Measurements from ENCODE around the gene ZSCAN2. TPM values are rescaled to one million over a fixed set of nuclear protein-coding genes. Genes with fewer than 3 reads are reported as not detected.
A peak's percentile ranks its signal among the peaks of the same experiment; 100 is the strongest.

The ZSCAN2 gene
- total RNA-seq, 1 experiment from 2014 or later = 7.8 TPM

- peak; percentile 67 for DNase-seq (ENCODE audit: low read depth)
Observed at GRCh38 chr15:84598993-84599392, 1.8 kb upstream of the ZSCAN2 start.

GRCh38 chr15:84599906-84600305 lies 903 bp upstream of the ZSCAN2 start:
- DNase-seq (ENCODE audit: low read depth) = no peak

- peak; percentile 88 for DNase-seq (ENCODE audit: low read depth)
Observed at GRCh38 chr15:84600331-84600686, 500 bp upstream of the ZSCAN2 start.

GRCh38 chr15:84601555-84601838 lies 688 bp downstream of the ZSCAN2 start:
- DNase-seq (ENCODE audit: low read depth) = no peak

- DNase-seq (ENCODE audit: low read depth) = no peak
Observed at GRCh38 chr15:84603630-84604379, 3.0 kb downstream of the ZSCAN2 start.

GRCh38 chr15:84604826-84605553 lies 4.2 kb downstream of the ZSCAN2 start:
- peak; percentile 35 for DNase-seq (ENCODE audit: low read depth)

GRCh38 chr15:84605554-84605882 lies 4.7 kb downstream of the ZSCAN2 start:
- no peak for DNase-seq (ENCODE audit: low read depth)

- DNase-seq (ENCODE audit: low read depth) = no peak
Observed at GRCh38 chr15:84606653-84607120, 5.9 kb downstream of the ZSCAN2 start.

- DNase-seq (ENCODE audit: low read depth) = no peak
Observed at GRCh38 chr15:84608707-84609284, 8.0 kb downstream of the ZSCAN2 start.

- no peak for DNase-seq (ENCODE audit: low read depth)
Observed at GRCh38 chr15:84609818-84610525, 9.2 kb downstream of the ZSCAN2 start.

- DNase-seq (ENCODE audit: low read depth) = no peak
Observed at GRCh38 chr15:84611631-84612030, 10.8 kb downstream of the ZSCAN2 start.

- DNase-seq (ENCODE audit: low read depth) = no peak
Observed at GRCh38 chr15:84616235-84616634, 15.4 kb downstream of the ZSCAN2 start.

- no peak for DNase-seq (ENCODE audit: low read depth)
Observed at GRCh38 chr15:84620626-84621025, 19.8 kb downstream of the ZSCAN2 start.

GRCh38 chr15:84621358-84621979 lies 20.7 kb downstream of the ZSCAN2 start:
- no peak for DNase-seq (ENCODE audit: low read depth)

GRCh38 chr15:84624359-84624758 lies 23.6 kb downstream of the ZSCAN2 start:
- no peak for DNase-seq (ENCODE audit: low read depth)

- no peak for DNase-seq (ENCODE audit: low read depth)
Observed at GRCh38 chr15:84625123-84625522, 24.3 kb downstream of the ZSCAN2 start.

- no peak for DNase-seq (ENCODE audit: low read depth)
Observed at GRCh38 chr15:84629033-84629432, 28.2 kb downstream of the ZSCAN2 start.

- peak; percentile 51 for DNase-seq (ENCODE audit: low read depth)
Observed at GRCh38 chr15:84631706-84632272, 31.0 kb downstream of the ZSCAN2 start.

GRCh38 chr15:84633311-84634227 lies 32.8 kb downstream of the ZSCAN2 start:
- peak; percentile 79 for DNase-seq (ENCODE audit: low read depth)

- no peak for DNase-seq (ENCODE audit: low read depth)
Observed at GRCh38 chr15:84634228-84634837, 33.5 kb downstream of the ZSCAN2 start.
